AG10803 (cell line): ENCODE results near the gene HOXA5.
A peak's percentile ranks its signal among the peaks of the same experiment; 100 is the strongest.

Source experiments
- DNase-seq: peaks from one replicate; pipeline ENCODE4 v3.0.0; 2010; ENCODE audit warnings: low read depth
- H3K4me3 ChIP-seq: 2 replicates; pipeline ENCODE4 v1.5.1; 2011; ENCODE audit warnings: mild to moderate bottlenecking, low read length, control low read depth
- CTCF ChIP-seq: conservative IDR thresholded peaks from 2 replicates; pipeline ENCODE4 v1.5.1; 2011; ENCODE audit warnings: mild to moderate bottlenecking, low read length, control low read depth, inconsistent platforms

The HOXA5 gene

GRCh38 chr7:27167916-27168264 lies 24.4 kb upstream of the HOXA5 start:
- no peak for TF ChIP-seq CTCF
- DNase-seq = peak; percentile 81
- peak overlapping the region; percentile 87 for H3K4me3 ChIP-seq

- TF ChIP-seq CTCF = no peak
- peak; percentile 87 for DNase-seq
- peak overlapping the region; percentile 87 for H3K4me3 ChIP-seq
Observed at GRCh38 chr7:27166531-27167505, 23.3 kb upstream of the HOXA5 start.

GRCh38 chr7:27165996-27166530 lies 22.6 kb upstream of the HOXA5 start:
- DNase-seq = peak; percentile 74
- H3K4me3 ChIP-seq = peak overlapping the region; percentile 87
- TF ChIP-seq CTCF = no peak

- peak; percentile 97 for DNase-seq
- peak within 1 kb of the TSS; percentile 87 for H3K4me3 ChIP-seq
- TF ChIP-seq CTCF = no peak; the same call in 1 of the 2 replicates
Observed at GRCh38 chr7:27165089-27165995, 21.9 kb upstream of the HOXA5 start, which contains the start of gene HOXA9. Gene HOXA9 (minus strand): TSS chr7:27165537. CDS start chr7:27165457, 80 bp downstream.

- H3K4me3 ChIP-seq = peak overlapping the region; percentile 87
- peak; percentile 27; the same call in 1 of the 2 replicates for TF ChIP-seq CTCF
- no peak for DNase-seq
Observed at GRCh38 chr7:27164367-27165088, 21.0 kb upstream of the HOXA5 start.

GRCh38 chr7:27164045-27164366 lies 20.5 kb upstream of the HOXA5 start:
- no peak for TF ChIP-seq CTCF
- no peak for DNase-seq
- peak overlapping the region; percentile 87 for H3K4me3 ChIP-seq
